Peyer's patch (tissue), 4 donors: ENCODE results near the gene FHOD3.

Experiments used
- POLR2A ChIP-seq, 2 donors: fragments of 450-650 bp; IDR thresholded peaks; one replicate each; pipeline ENCODE4 v1.5.1; 2017; ENCODE audit warnings: antibody characterized with exemption in 2 of 2, mild to moderate bottlenecking in 2 of 2, moderate library complexity in 2 of 2
- TF ChIP-seq, protein P1 (sequence below), 6 experiments: fragments of 450-650 bp in 4 of 6; fragments of 200-600 bp in 2 of 6; sonication (generic) in 1 of 6; IDR thresholded peaks; one replicate each; pipeline ENCODE4 v1.5.1; 2017 to 2019; ENCODE audit warnings: antibody characterized with exemption in 6 of 6, mild to moderate bottlenecking in 3 of 6, moderate library complexity in 1 of 6

GRCh38 chr18:36410346-36410745 is 112.8 kb downstream of the FHOD3 start:
- TF ChIP-seq, protein P1, sequence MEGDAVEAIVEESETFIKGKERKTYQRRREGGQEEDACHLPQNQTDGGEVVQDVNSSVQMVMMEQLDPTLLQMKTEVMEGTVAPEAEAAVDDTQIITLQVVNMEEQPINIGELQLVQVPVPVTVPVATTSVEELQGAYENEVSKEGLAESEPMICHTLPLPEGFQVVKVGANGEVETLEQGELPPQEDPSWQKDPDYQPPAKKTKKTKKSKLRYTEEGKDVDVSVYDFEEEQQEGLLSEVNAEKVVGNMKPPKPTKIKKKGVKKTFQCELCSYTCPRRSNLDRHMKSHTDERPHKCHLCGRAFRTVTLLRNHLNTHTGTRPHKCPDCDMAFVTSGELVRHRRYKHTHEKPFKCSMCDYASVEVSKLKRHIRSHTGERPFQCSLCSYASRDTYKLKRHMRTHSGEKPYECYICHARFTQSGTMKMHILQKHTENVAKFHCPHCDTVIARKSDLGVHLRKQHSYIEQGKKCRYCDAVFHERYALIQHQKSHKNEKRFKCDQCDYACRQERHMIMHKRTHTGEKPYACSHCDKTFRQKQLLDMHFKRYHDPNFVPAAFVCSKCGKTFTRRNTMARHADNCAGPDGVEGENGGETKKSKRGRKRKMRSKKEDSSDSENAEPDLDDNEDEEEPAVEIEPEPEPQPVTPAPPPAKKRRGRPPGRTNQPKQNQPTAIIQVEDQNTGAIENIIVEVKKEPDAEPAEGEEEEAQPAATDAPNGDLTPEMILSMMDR (IDR thresholded peaks at IDR 0.05), result no peak
- TF ChIP-seq POLR2A (IDR thresholded peaks at IDR 0.05), result no peak
